GM12878 (cell line): ENCODE measurements around the gene ALDH3B2.

ENCODE experiments used
- IKZF1 ChIP-seq: fragments of 450-650 bp; conservative IDR thresholded peaks from 2 replicates; pipeline ENCODE4 v1.6.1; 2017; ENCODE audit warnings: antibody characterized with exemption, mild to moderate bottlenecking
- SIX5 ChIP-seq: IDR thresholded peaks from 2 replicates; pipeline ENCODE4 v1.6.1; 2011; ENCODE audit warnings: mild to moderate bottlenecking, low read depth, low read length, moderate library complexity; ENCODE audit not compliant: severe bottlenecking
- ZNF384 ChIP-seq: IDR thresholded peaks from 2 replicates; pipeline ENCODE4 v1.6.1; 2012; ENCODE audit warnings: low read depth, mild to moderate bottlenecking, low read length, improper control_type of control experiment, borderline replicate concordance

- no peak for TF ChIP-seq IKZF1
- TF ChIP-seq ZNF384 = no peak
- TF ChIP-seq SIX5 = no peak
Measured at GRCh38 chr11:67639438-67639859, 35.0 kb downstream of the ALDH3B2 start, which contains the start of gene TBX10.
